Panc1 (cell line): Measurements from ENCODE around the gene MAPT.

Experiments
- CTCF ChIP-seq: fragments of 450-650 bp; IDR thresholded peaks from 2 replicates; pipeline ENCODE4 v1.5.1; 2017; ENCODE audit warnings: mild to moderate bottlenecking
- POLR2AphosphoS5 ChIP-seq: IDR thresholded peaks from 2 replicates; pipeline ENCODE4 v1.6.1; 2012; ENCODE audit warnings: mild to moderate bottlenecking, low read depth, low read length, moderate library complexity

DNA sequence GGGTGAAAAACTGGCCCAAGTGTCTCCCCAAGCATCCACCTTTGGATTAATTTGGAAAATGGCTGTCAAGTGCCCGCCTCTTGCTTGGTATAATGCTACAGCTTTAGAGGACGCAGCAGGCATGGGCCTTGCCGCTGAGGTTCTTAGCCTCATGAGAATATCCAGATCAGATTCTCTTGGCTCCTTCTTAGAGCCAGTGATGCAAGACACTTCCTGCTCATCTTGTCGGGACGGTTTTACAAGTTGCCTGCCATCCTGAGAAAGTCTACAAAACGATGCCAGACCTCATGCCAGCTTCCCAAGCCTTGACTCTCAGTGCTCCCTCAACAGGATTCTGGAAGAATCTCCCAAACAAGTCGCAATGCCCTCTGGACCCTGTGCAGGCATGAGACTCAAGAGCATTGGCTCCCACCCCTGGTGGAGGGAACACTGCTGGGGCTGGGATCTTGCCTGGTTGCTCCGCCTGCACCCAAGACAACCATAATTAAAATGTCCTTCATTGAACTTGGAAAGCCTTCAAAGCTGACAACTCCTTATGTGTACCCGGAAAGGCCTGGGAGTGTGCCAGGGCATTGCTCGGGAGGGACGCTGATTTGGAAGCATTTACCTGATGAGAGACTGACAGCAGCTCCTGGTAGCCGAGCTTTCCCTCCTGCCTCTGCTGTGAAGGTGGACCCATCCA, 78.9 kb downstream of the MAPT start:
- TF ChIP-seq CTCF = no peak
- no peak for TF ChIP-seq POLR2AphosphoS5
